ACC112 (cell line): ENCODE data around the gene MBL2.

ENCODE experiments used
- H2AFZ ChIP-seq: fragments of 200-600 bp; sonication (generic); one replicate; pipeline ENCODE4 v1.6.0; 2017; ENCODE audit warnings: antibody characterized with exemption, low read length; ENCODE audit not compliant: unreplicated experiment
- H3K27ac ChIP-seq: fragments of 200-600 bp; sonication (generic); 2 replicates; pipeline ENCODE4 v1.5.1; 2014; ENCODE audit warnings: low read depth, mild to moderate bottlenecking, antibody characterized with exemption, low read length, moderate library complexity
- H3K27me3 ChIP-seq: fragments of 200-600 bp; sonication (generic); 2 replicates; pipeline ENCODE4 v1.6.1; 2014; ENCODE audit warnings: mild to moderate bottlenecking, antibody characterized with exemption, low read length, moderate library complexity, mixed read lengths; ENCODE audit not compliant: insufficient read depth
- H3K36me3 ChIP-seq: fragments of 200-600 bp; sonication (generic); 2 replicates; pipeline ENCODE4 v1.6.1; 2016; ENCODE audit warnings: mild to moderate bottlenecking, antibody characterized with exemption, low read length, moderate library complexity, mixed read lengths; ENCODE audit not compliant: insufficient read depth
- H3K4me1 ChIP-seq: fragments of 200-600 bp; sonication (generic); one replicate; pipeline ENCODE4 v1.6.1; 2016; ENCODE audit warnings: low read length, mixed read lengths; ENCODE audit not compliant: insufficient read depth, unreplicated experiment, control insufficient read depth
- H3K4me3 ChIP-seq: fragments of 200-600 bp; sonication (generic); 2 replicates; pipeline ENCODE4 v1.5.1; 2014; ENCODE audit warnings: mild to moderate bottlenecking, low read depth, low read length
- H3K79me2 ChIP-seq: fragments of 200-600 bp; sonication (generic); one replicate; pipeline ENCODE4 v1.6.0; 2016; ENCODE audit warnings: low read length; ENCODE audit not compliant: control insufficient read depth, unreplicated experiment, insufficient read depth

The MBL2 gene

GRCh38 chr10:52783726-52784125 lies 11.1 kb upstream of the MBL2 start:
- H3K79me2 ChIP-seq = no peaks in the 10 kb centered on the region
- H3K4me3 ChIP-seq = no peak overlapping the region
- H3K4me1 ChIP-seq = no peaks in the 10 kb centered on the region
- H3K27me3 ChIP-seq = peaks cover 39% of the 10 kb centered on the region
- no peak overlapping the region for H3K27ac ChIP-seq
- H2AFZ ChIP-seq = no peak overlapping the region
- no peaks in the 10 kb centered on the region for H3K36me3 ChIP-seq

GRCh38 chr10:52782554-52782953 lies 10.0 kb upstream of the MBL2 start:
- peaks cover 39% of the 10 kb centered on the region for H3K27me3 ChIP-seq
- no peak overlapping the region for H3K4me3 ChIP-seq
- no peaks in the 10 kb centered on the region for H3K4me1 ChIP-seq
- H3K27ac ChIP-seq = no peak overlapping the region
- no peaks in the 10 kb centered on the region for H3K79me2 ChIP-seq
- H2AFZ ChIP-seq = no peak overlapping the region
- no peaks in the 10 kb centered on the region for H3K36me3 ChIP-seq

DNA sequence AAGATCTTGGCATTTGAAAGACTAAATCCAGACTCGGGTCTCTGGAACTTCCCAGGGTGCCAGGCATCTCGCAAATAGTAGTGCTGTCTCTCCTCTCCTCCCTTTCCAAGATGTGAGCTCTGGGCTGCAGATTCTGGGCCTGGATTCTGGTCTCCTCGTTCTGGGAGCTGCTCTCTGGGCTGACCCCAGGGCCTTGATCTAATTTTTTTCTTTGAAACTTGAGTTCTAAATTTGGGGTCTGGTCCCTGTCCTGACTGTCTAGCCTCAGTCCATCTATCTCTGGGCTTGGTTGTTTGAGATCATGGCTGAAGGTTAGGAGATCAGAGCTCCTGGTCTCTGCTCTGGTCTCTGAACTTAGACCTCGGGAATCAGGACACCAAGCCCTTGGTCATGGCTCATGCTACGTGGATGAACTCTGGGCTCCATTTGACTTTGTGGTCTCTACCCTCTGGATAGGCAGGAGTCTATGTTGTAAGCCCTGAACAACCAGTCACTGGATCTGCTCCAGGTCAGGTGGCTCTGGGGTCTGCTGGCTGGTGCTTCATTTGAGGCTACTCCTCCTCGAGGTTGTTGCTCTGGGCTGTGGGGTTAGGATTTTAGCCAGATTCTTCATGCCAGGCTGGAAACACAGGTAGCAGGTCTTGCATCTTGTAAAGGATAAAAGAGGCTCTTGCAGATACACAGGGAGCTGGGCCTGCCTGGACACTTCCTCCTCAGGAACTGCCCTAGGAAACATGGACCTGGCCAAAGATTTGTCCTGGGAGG lies 8.0 kb upstream of the MBL2 start:
- H3K4me3 ChIP-seq = no peak overlapping the region
- no peak overlapping the region for H2AFZ ChIP-seq
- H3K4me1 ChIP-seq = no peaks in the 10 kb centered on the region
- no peaks in the 10 kb centered on the region for H3K36me3 ChIP-seq
- no peak overlapping the region for H3K27ac ChIP-seq
- no peaks in the 10 kb centered on the region for H3K79me2 ChIP-seq
- H3K27me3 ChIP-seq = peaks cover 34% of the 10 kb centered on the region

- no peaks in the 10 kb centered on the region for H3K79me2 ChIP-seq
- H3K27ac ChIP-seq = no peak overlapping the region
- no peaks in the 10 kb centered on the region for H3K4me1 ChIP-seq
- peaks cover 29% of the 10 kb centered on the region for H3K27me3 ChIP-seq
- no peak overlapping the region for H2AFZ ChIP-seq
- H3K36me3 ChIP-seq = no peaks in the 10 kb centered on the region
- H3K4me3 ChIP-seq = no peak overlapping the region
These were observed 7.2 kb upstream of the MBL2 start for GRCh38 chr10:52779541-52780390.

DNA sequence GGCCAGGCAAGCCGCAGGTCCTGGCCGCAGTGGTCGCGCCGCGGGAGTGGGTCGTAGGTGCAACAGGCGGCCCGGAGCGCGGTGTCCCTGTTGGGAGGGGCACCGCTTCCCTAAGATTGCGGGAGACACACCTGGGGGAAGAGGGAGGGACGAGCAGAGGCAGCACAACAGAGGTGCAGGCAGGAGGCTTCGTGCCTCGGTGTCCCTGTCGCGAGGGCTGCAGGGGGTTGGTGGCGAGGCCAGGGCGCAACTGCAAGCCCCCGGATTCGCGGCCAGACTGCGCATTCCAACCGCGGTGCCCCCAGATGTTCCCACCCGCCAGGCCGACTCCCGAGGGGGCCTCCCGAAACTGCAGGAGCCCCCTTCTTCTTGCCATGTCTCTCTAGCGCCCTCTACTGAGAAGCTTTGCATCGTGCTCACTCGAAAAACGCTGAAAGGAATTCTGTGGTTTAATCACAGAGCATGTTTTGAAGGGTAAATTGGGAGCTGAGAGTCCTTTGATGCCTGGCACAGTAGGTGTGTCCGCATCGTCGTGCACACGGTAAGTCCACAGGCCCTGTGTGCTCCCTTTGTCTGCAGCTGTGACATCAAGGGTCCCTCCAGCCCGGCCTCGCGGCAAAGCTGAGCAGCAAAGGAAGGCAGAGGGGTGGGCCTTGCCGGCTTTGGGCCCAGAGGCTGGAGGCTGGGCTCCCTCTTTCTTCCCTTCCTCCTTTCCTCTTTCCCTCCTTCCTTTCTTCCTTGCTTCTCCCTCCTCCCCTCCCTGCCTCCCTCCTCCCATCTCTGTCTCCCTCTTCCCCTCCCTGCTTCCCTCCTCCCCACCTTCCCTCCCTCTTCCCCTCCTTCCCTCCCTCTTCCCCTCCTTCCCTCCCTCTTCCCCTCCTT lies 6.2 kb upstream of the MBL2 start:
- H3K27me3 ChIP-seq = peaks cover 23% of the 10 kb centered on the region
- H3K36me3 ChIP-seq = no peaks in the 10 kb centered on the region
- no peak overlapping the region for H3K27ac ChIP-seq
- no peaks in the 10 kb centered on the region for H3K4me1 ChIP-seq
- no peaks in the 10 kb centered on the region for H3K79me2 ChIP-seq
- no peak overlapping the region for H2AFZ ChIP-seq
- peak overlapping the region; percentile 63 for H3K4me3 ChIP-seq

GRCh38 chr10:52777414-52777813 lies 4.8 kb upstream of the MBL2 start:
- H3K4me1 ChIP-seq = no peaks in the 10 kb centered on the region
- H3K79me2 ChIP-seq = no peaks in the 10 kb centered on the region
- H3K27me3 ChIP-seq = peaks cover 13% of the 10 kb centered on the region
- H2AFZ ChIP-seq = no peak overlapping the region
- H3K4me3 ChIP-seq = no peak overlapping the region
- no peak overlapping the region for H3K27ac ChIP-seq
- H3K36me3 ChIP-seq = no peaks in the 10 kb centered on the region

DNA sequence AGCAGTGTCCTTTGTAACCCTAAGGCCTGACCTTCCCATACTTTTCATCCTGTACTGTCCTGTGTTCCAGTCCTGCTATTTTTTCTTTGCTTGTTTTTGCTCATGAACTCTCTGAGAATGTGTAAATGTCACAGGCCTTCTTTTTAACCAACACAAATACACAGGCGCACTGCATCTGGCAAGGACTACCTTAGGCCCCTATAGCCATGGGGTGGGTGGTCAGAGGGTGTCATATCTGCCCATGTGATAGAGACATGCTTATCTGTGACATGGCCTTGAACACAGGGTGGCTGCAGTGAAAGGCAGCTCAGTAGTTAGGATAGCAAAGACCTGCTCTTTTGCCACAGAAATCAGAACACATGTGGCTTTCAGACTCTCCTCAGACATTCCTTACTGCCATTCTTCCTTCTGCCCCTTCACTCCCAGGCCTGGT lies 3.9 kb upstream of the MBL2 start:
- Histone ChIP-seq H2AFZ (no peak overlapping the region), H3K27me3 (peaks cover 13% of the 10 kb centered on the region), H3K36me3 (no peaks in the 10 kb centered on the region), H3K4me3 (no peak overlapping the region), H3K4me1 (no peaks in the 10 kb centered on the region), H3K79me2 (no peaks in the 10 kb centered on the region), H3K27ac (no peak overlapping the region)

GRCh38 chr10:52775132-52775647 lies 2.6 kb upstream of the MBL2 start:
- H3K4me1 ChIP-seq = no peaks in the 10 kb centered on the region
- H3K27ac ChIP-seq = no peak overlapping the region
- H2AFZ ChIP-seq = no peak overlapping the region
- H3K27me3 ChIP-seq = peaks cover 13% of the 10 kb centered on the region
- no peaks in the 10 kb centered on the region for H3K36me3 ChIP-seq
- no peaks in the 10 kb centered on the region for H3K79me2 ChIP-seq
- no peak overlapping the region for H3K4me3 ChIP-seq

GRCh38 chr10:52774600-52775106 lies 2.1 kb upstream of the MBL2 start:
- Histone ChIP-seq H3K4me1 (no peaks in the 10 kb centered on the region), H2AFZ (no peak overlapping the region), H3K79me2 (no peaks in the 10 kb centered on the region), H3K36me3 (no peaks in the 10 kb centered on the region), H3K27ac (no peak overlapping the region), H3K27me3 (peaks cover 13% of the 10 kb centered on the region), H3K4me3 (no peak overlapping the region)

DNA sequence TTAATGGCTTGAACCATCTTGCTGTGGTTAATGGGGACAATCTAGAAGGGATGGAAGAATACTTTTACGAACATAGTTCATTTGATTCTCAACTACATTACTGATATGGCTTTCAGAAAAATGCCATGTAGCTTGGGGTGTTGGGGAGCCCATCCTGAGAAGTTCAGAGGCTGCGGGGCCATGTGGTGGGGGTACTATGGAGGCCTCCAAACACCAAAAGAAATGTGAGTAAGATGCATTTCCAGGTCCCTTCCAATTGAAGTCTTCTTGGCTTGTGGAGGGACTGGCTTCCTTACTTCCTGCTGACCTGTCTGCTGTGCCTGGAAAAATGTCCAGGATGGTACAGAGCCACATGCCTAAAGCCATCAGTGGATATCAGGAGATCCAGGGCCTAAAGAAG lies 1.6 kb upstream of the MBL2 start:
- Histone ChIP-seq H3K4me1 (no peaks in the 10 kb centered on the region), H2AFZ (no peak overlapping the region), H3K27me3 (peaks cover 13% of the 10 kb centered on the region), H3K27ac (no peak overlapping the region), H3K36me3 (no peaks in the 10 kb centered on the region), H3K79me2 (no peaks in the 10 kb centered on the region), H3K4me3 (no peak overlapping the region)
